Occipital lobe (tissue), 2 donors: ENCODE data around the gene LRRC42. TPM values are rescaled to one million over a fixed set of nuclear protein-coding genes. Genes with fewer than 3 reads are reported as not detected.

ENCODE experiments used
- DNase-seq: peaks from one replicate; lab custom pipeline; 2025; lab: John Stamatoyannopoulos, UW
- total RNA-seq: library from RNA; depleted of rRNA; stranded (reverse); fragments of >200 nt; gene quantifications from one replicate; pipeline ENCODE4 v1.2.3, GENCODE V29; 2014

LRRC42 gene
- 23.1 TPM for total RNA-seq

- no peak for DNase-seq
These were observed at the start of gene LRRC42 for GRCh38 chr1:53946252-53947171. LRRC42 (plus strand) TSS chr1:53946350; CDS start chr1:53952000, 5,650 bp downstream.

- DNase-seq = no peak
These were observed 49.4 kb upstream of the LRRC42 start for GRCh38 chr1:53896635-53897229.

GRCh38 chr1:53899206-53899628 is 46.9 kb upstream of the LRRC42 start:
- no peak for DNase-seq

GRCh38 chr1:53899708-53900107 is 46.4 kb upstream of the LRRC42 start:
- no peak for DNase-seq

- no peak for DNase-seq
These were observed 43.7 kb upstream of the LRRC42 start for GRCh38 chr1:53902235-53903138.

- DNase-seq = no peak
These were observed 40.6 kb upstream of the LRRC42 start for GRCh38 chr1:53905509-53905908.

- no peak for DNase-seq
These were observed 40.0 kb upstream of the LRRC42 start for GRCh38 chr1:53906121-53906520.

GRCh38 chr1:53909946-53910345 is 36.2 kb upstream of the LRRC42 start:
- DNase-seq = no peak

GRCh38 chr1:53911442-53911841 is 34.7 kb upstream of the LRRC42 start:
- DNase-seq = no peak

- DNase-seq = no peak
These were observed 32.7 kb upstream of the LRRC42 start for GRCh38 chr1:53913352-53914033.

GRCh38 chr1:53918343-53918742 is 27.8 kb upstream of the LRRC42 start:
- DNase-seq = no peak

GRCh38 chr1:53919675-53920066 is 26.5 kb upstream of the LRRC42 start:
- DNase-seq = no peak

- DNase-seq = no peak
These were observed 18.7 kb upstream of the LRRC42 start for GRCh38 chr1:53927376-53927881.

- no peak for DNase-seq
These were observed 16.7 kb upstream of the LRRC42 start for GRCh38 chr1:53929246-53929960.

GRCh38 chr1:53930932-53931331 is 15.2 kb upstream of the LRRC42 start:
- no peak for DNase-seq

- DNase-seq = no peak
These were observed 14.6 kb upstream of the LRRC42 start for GRCh38 chr1:53931523-53931922.

- no peak for DNase-seq
These were observed 11.9 kb upstream of the LRRC42 start for GRCh38 chr1:53934170-53934765.

GRCh38 chr1:53936430-53936829 is 9.7 kb upstream of the LRRC42 start:
- DNase-seq = no peak

GRCh38 chr1:53938136-53938830 is 7.9 kb upstream of the LRRC42 start:
- no peak for DNase-seq
